Hindlimb muscle (tissue), 1 donor: Measurements from ENCODE around the gene LPGAT1. TPM values are rescaled to one million over a fixed set of nuclear protein-coding genes. Genes with fewer than 3 reads are reported as not detected.

Experiments used
- DNase-seq: peaks from one replicate; pipeline ENCODE4 v3.0.0-alpha.2; 2013
- polyA plus RNA-seq: library from polyadenylated mRNA; unstranded; fragments of 120-200 nt; gene quantifications from one replicate; pipeline ENCODE4 v1.2.1, GENCODE V29; 2013; ENCODE audit not compliant: insufficient read length

LPGAT1 gene
- polyA plus RNA-seq, 1 donor = 14.7 TPM

- no peak for DNase-seq
Observed at GRCh38 chr1:211828584-211829342, 1.8 kb downstream of the LPGAT1 start.

GRCh38 chr1:211827051-211827450 lies 3.5 kb downstream of the LPGAT1 start:
- no peak for DNase-seq

GRCh38 chr1:211825980-211826379 lies 4.6 kb downstream of the LPGAT1 start:
- no peak for DNase-seq

GRCh38 chr1:211822677-211823407 lies 7.7 kb downstream of the LPGAT1 start:
- no peak for DNase-seq

- DNase-seq = no peak
Observed at GRCh38 chr1:211816586-211816985, 14.0 kb downstream of the LPGAT1 start.

GRCh38 chr1:211814313-211814712 lies 16.2 kb downstream of the LPGAT1 start:
- DNase-seq = no peak

- DNase-seq = no peak
Observed at GRCh38 chr1:211813590-211813989, 17.0 kb downstream of the LPGAT1 start.

GRCh38 chr1:211812584-211812983 lies 18.0 kb downstream of the LPGAT1 start:
- DNase-seq = no peak

- DNase-seq = no peak
Observed at GRCh38 chr1:211811848-211812247, 18.7 kb downstream of the LPGAT1 start.

GRCh38 chr1:211811126-211811525 lies 19.4 kb downstream of the LPGAT1 start:
- no peak for DNase-seq

GRCh38 chr1:211808475-211808874 lies 22.1 kb downstream of the LPGAT1 start:
- no peak for DNase-seq

- no peak for DNase-seq
Observed at GRCh38 chr1:211804915-211805314, 25.6 kb downstream of the LPGAT1 start.

- DNase-seq = no peak
Observed at GRCh38 chr1:211800925-211801607, 29.5 kb downstream of the LPGAT1 start.

- DNase-seq = no peak
Observed at GRCh38 chr1:211797994-211798393, 32.6 kb downstream of the LPGAT1 start.

GRCh38 chr1:211791979-211792378 lies 38.6 kb downstream of the LPGAT1 start:
- DNase-seq = no peak

- DNase-seq = no peak
Observed at GRCh38 chr1:211789641-211790464, 40.7 kb downstream of the LPGAT1 start.

- no peak for DNase-seq
Observed at GRCh38 chr1:211788626-211789025, 41.9 kb downstream of the LPGAT1 start.

GRCh38 chr1:211783897-211784296 lies 46.7 kb downstream of the LPGAT1 start:
- DNase-seq = no peak

- DNase-seq = no peak
Observed at GRCh38 chr1:211783266-211783665, 47.3 kb downstream of the LPGAT1 start.

- DNase-seq = no peak
Observed at GRCh38 chr1:211781260-211781659, 49.3 kb downstream of the LPGAT1 start.

GRCh38 chr1:211775170-211775569 lies 55.4 kb downstream of the LPGAT1 start:
- DNase-seq = no peak

GRCh38 chr1:211764701-211765100 lies 65.9 kb downstream of the LPGAT1 start:
- no peak for DNase-seq

GRCh38 chr1:211762206-211762605 lies 68.4 kb downstream of the LPGAT1 start:
- DNase-seq = no peak
